ENCODE measurements around the gene MAP6. TPM values are rescaled to one million over a fixed set of nuclear protein-coding genes. Genes with fewer than 3 reads are reported as not detected.
A peak's percentile ranks its signal among the peaks of the same experiment; 100 is the strongest.

The MAP6 gene
- total RNA-seq, 1 donor from 2014 or later: not detected

- Histone ChIP-seq H3K36me3 (ENCODE audit: control insufficient read depth, insufficient read depth, low read length) (peaks cover 20% of the 10 kb centered on the region), H3K27me3 (ENCODE audit: control insufficient read depth, insufficient read depth, low read length) (no peaks in the 10 kb centered on the region), H3K4me3 (ENCODE audit: low read depth, low read length) (no peak overlapping the region)
- FAIRE-seq (no peak), DNase-seq (ENCODE audit: low read depth) (no peak)
- TF ChIP-seq, protein P1, sequence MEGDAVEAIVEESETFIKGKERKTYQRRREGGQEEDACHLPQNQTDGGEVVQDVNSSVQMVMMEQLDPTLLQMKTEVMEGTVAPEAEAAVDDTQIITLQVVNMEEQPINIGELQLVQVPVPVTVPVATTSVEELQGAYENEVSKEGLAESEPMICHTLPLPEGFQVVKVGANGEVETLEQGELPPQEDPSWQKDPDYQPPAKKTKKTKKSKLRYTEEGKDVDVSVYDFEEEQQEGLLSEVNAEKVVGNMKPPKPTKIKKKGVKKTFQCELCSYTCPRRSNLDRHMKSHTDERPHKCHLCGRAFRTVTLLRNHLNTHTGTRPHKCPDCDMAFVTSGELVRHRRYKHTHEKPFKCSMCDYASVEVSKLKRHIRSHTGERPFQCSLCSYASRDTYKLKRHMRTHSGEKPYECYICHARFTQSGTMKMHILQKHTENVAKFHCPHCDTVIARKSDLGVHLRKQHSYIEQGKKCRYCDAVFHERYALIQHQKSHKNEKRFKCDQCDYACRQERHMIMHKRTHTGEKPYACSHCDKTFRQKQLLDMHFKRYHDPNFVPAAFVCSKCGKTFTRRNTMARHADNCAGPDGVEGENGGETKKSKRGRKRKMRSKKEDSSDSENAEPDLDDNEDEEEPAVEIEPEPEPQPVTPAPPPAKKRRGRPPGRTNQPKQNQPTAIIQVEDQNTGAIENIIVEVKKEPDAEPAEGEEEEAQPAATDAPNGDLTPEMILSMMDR (IDR thresholded peaks at IDR 0.05; ENCODE audit: insufficient read depth, low read length, severe bottlenecking): peak; percentile 50
Measured at GRCh38 chr11:75563978-75564552, 104.8 kb downstream of the MAP6 start.

- Histone ChIP-seq H3K4me3 (ENCODE audit: low read depth, low read length) (peak overlapping the region; percentile 70), H3K27me3 (ENCODE audit: control insufficient read depth, insufficient read depth, low read length) (no peaks in the 10 kb centered on the region), H3K36me3 (ENCODE audit: control insufficient read depth, insufficient read depth, low read length) (peaks cover 14% of the 10 kb centered on the region)
- DNase-seq (ENCODE audit: low read depth) (peak; percentile 77), FAIRE-seq (no peak)
- TF ChIP-seq, protein P1 (IDR thresholded peaks at IDR 0.05; ENCODE audit: insufficient read depth, low read length, severe bottlenecking): no peak
Measured at GRCh38 chr11:75563501-75563977, 105.3 kb downstream of the MAP6 start.

DNA sequence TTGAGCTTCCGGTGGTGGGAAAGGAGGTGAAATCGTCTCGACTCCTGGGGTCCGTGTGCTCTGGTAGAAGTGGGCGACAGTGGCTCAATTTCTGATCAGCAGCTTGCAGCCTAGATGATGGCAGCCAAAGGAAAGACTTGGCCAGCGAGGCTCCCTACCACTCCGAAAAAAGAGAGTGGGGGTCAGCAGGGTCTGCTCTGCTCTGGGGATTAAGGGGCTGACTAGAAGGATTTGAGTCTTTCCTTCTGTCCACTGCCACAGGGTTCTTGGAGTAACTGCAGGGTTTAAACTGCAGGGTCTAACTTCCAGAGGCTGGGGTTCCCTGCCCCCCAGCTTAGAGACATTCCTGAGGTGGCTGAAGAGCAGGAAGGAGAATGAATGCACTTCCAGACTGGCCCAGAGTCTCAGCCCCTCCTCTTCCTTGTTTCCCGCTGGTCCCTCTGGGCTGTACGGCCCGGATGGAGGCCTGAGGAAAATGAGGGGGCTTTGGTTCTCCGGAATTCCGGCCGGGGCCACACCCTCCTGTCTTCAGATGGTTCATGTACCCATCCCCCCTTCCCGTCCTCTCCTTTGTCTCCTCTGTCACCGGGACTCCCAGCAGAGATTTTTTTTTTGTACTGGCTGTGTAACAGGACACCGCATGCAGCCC lies 105.9 kb downstream of the MAP6 start:
- no peak for FAIRE-seq
- peak; percentile 44 for DNase-seq (ENCODE audit: low read depth)
- H3K27me3 ChIP-seq (ENCODE audit: control insufficient read depth, insufficient read depth, low read length): no peaks in the 10 kb centered on the region

DNA sequence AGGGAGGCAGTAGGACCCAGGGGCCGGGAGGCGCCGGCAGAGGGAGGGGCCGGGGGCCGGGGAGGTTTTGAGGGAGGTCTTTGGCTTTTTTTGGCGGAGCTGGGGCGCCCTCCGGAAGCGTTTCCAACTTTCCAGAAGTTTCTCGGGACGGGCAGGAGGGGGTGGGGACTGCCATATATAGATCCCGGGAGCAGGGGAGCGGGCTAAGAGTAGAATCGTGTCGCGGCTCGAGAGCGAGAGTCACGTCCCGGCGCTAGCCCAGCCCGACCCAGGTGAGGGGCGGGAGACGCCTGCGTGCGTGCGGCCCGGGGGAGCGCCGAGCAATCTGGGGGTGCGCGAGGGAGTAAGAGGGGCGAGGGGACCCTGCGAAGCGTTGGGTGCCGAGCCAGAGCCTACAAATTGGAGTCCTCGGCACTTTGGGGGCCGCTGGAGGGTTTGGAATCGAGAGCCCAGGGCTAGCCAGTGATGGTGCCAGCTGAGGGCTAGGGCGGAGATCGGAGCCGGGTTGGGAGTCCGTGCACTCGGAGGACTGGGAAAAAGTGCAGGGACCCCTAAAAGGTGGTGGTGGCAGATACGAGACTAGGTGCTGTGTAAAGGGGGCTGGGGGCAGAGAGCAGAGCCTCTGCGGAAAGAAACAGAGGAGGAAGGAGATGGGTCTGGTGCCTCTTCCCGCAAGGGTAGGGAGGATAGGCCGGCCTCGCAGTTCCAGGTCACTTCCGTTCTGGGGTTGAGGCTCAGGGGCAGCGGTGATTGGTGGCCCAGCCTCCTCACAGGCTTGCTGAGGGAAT lies 106.6 kb downstream of the MAP6 start, which contains the start of gene SERPINH1:
TSS of gene SERPINH1 (plus strand) at position 206 of the 788 bp plus-strand sequence. CDS start 4,097 bp downstream, outside the sequence.
- DNase-seq (ENCODE audit: low read depth) (peak; percentile 76), FAIRE-seq (no peak)
- TF ChIP-seq, protein P1 (IDR thresholded peaks at IDR 0.05; ENCODE audit: insufficient read depth, low read length, severe bottlenecking): no peak
- Histone ChIP-seq H3K27me3 (ENCODE audit: control insufficient read depth, insufficient read depth, low read length) (no peaks in the 10 kb centered on the region), H3K36me3 (ENCODE audit: control insufficient read depth, insufficient read depth, low read length) (peaks cover 9% of the 10 kb centered on the region), H3K4me3 (ENCODE audit: low read depth, low read length) (peak within 1 kb of the TSS; percentile 70)

More for the DNA sequence above, 105.9 kb downstream of the MAP6 start:
- Histone ChIP-seq H3K4me3 (ENCODE audit: low read depth, low read length) (peak overlapping the region; percentile 70), H3K36me3 (ENCODE audit: control insufficient read depth, insufficient read depth, low read length) (peaks cover 10% of the 10 kb centered on the region)
- TF ChIP-seq, protein P1 (IDR thresholded peaks at IDR 0.05; ENCODE audit: insufficient read depth, low read length, severe bottlenecking): no peak

DNA sequence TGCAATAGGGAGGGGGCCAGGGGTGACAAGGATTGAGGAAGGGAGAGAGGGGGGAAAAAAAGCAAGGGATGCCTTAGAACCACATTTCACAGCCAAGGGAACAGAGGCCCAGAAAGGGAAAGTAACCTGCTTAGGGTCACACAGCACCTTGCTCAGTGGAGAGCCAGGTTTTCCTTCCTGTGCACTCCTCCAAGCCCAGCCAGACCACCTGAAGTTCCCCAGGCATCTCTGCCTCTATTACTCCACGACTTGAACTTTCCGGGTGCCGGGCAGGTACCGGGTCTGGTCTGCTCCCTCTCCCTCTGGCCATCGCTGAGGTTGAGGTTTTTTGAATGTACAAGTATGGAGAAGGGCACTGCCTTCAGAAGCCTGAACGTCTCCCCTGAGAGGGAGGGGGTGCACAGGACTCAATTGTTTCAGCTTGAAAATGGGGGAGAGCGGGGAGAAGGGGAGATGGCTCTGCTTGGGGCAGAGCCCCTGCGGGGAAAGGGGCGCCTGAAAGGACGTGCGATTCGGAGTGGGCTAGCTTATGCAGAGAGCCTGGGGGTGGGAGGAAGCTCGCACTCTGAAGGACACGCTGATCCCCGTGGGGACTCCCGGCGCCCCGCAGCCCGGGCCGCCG lies 107.3 kb downstream of the MAP6 start:
- Histone ChIP-seq H3K36me3 (ENCODE audit: control insufficient read depth, insufficient read depth, low read length) (peaks cover 4% of the 10 kb centered on the region), H3K27me3 (ENCODE audit: control insufficient read depth, insufficient read depth, low read length) (no peaks in the 10 kb centered on the region), H3K4me3 (ENCODE audit: low read depth, low read length) (peak overlapping the region; percentile 70)
- no peak for FAIRE-seq
- no peak for DNase-seq (ENCODE audit: low read depth)
- TF ChIP-seq, protein P1 (IDR thresholded peaks at IDR 0.05; ENCODE audit: insufficient read depth, low read length, severe bottlenecking): no peak
